ENCODE results near the gene B4GALT1.
A peak's percentile ranks its signal among the peaks of the same experiment; 100 is the strongest.
"Not testable (repeated sequence)": the region's sequence is repeated elsewhere in the genome, so short reads cannot be mapped to it uniquely, and the experiment has no call there.

The B4GALT1 gene

GRCh38 chr9:33162721-33163311, 4.3 kb downstream of the B4GALT1 start:
- peak; percentile 77 to 80 for DNase-seq (ENCODE audit: low read depth in 2 of 2)

- no peak for DNase-seq (ENCODE audit: low read depth in 2 of 2)
These were observed 5.5 kb downstream of the B4GALT1 start for GRCh38 chr9:33161589-33162132.

GRCh38 chr9:33161011-33161588, 6.0 kb downstream of the B4GALT1 start:
- DNase-seq (ENCODE audit: low read depth in 2 of 2): peak; percentile 96

GRCh38 chr9:33160446-33160845, 6.7 kb downstream of the B4GALT1 start:
- DNase-seq (ENCODE audit: low read depth in 2 of 2): not testable (repeated sequence)

- DNase-seq (ENCODE audit: low read depth in 2 of 2): no peak
These were observed 7.4 kb downstream of the B4GALT1 start for GRCh38 chr9:33159777-33160127.

- no peak for DNase-seq (ENCODE audit: low read depth in 2 of 2)
These were observed 8.0 kb downstream of the B4GALT1 start for GRCh38 chr9:33158843-33159776.

GRCh38 chr9:33157960-33158842, 8.9 kb downstream of the B4GALT1 start:
- no peak for DNase-seq (ENCODE audit: low read depth in 2 of 2)

GRCh38 chr9:33155393-33155792, 11.7 kb downstream of the B4GALT1 start:
- DNase-seq (ENCODE audit: low read depth in 2 of 2): no peak

- no peak for DNase-seq (ENCODE audit: low read depth in 2 of 2)
These were observed 12.8 kb downstream of the B4GALT1 start for GRCh38 chr9:33154371-33154770.

GRCh38 chr9:33153666-33154065, 13.5 kb downstream of the B4GALT1 start:
- DNase-seq (ENCODE audit: low read depth in 2 of 2): no peak

GRCh38 chr9:33153001-33153400, 14.1 kb downstream of the B4GALT1 start:
- no peak for DNase-seq (ENCODE audit: low read depth in 2 of 2)

GRCh38 chr9:33151601-33152000, 15.5 kb downstream of the B4GALT1 start:
- DNase-seq (ENCODE audit: low read depth in 2 of 2): no peak

GRCh38 chr9:33151007-33151557, 16.1 kb downstream of the B4GALT1 start:
- peak; percentile 94 to 95 for DNase-seq (ENCODE audit: low read depth in 2 of 2)

- DNase-seq (ENCODE audit: low read depth in 2 of 2): no peak
These were observed 18.6 kb downstream of the B4GALT1 start for GRCh38 chr9:33148367-33149014.

GRCh38 chr9:33147416-33148169, 19.5 kb downstream of the B4GALT1 start:
- DNase-seq (ENCODE audit: low read depth in 2 of 2): no peak

- DNase-seq (ENCODE audit: low read depth in 2 of 2): no peak
These were observed 20.8 kb downstream of the B4GALT1 start for GRCh38 chr9:33146298-33146697.

- no peak for DNase-seq (ENCODE audit: low read depth in 2 of 2)
These were observed 22.6 kb downstream of the B4GALT1 start for GRCh38 chr9:33144551-33144950.

GRCh38 chr9:33143241-33143661, 23.9 kb downstream of the B4GALT1 start:
- DNase-seq (ENCODE audit: low read depth in 2 of 2): no peak

GRCh38 chr9:33142535-33142934, 24.6 kb downstream of the B4GALT1 start:
- DNase-seq (ENCODE audit: low read depth in 2 of 2): no peak

Data from fibroblast of skin of left biceps (primary cell).